PFSK-1 (cell line): Measurements from ENCODE around the gene SPATA31D1.

ENCODE experiments used
- FOXP2 ChIP-seq: optimal IDR thresholded peaks from 2 replicates; pipeline ENCODE3; 2011; ENCODE audit warnings: borderline replicate concordance, control low read depth, inconsistent platforms; ENCODE audit not compliant: insufficient read depth; ENCODE audit errors: extremely low read length, extremely low read depth
- POLR2AphosphoS5 ChIP-seq: IDR thresholded peaks from 2 replicates; pipeline ENCODE4 v1.6.1; 2012; ENCODE audit warnings: low read depth, mild to moderate bottlenecking, control low read depth, low read length, moderate library complexity
- REST ChIP-seq, 2 experiments: IDR thresholded peaks; 2 replicates each; pipeline versions ENCODE4 v1.6.1 to v1.8.0; 2011 to 2012; ENCODE audit warnings: low read depth in 2 of 2, low read length in 2 of 2, control low read depth in 1 of 2, inconsistent platforms in 1 of 2, mild to moderate bottlenecking in 1 of 2, moderate library complexity in 1 of 2; ENCODE audit not compliant: insufficient read depth in 1 of 2
- SIN3A ChIP-seq: IDR thresholded peaks from 2 replicates; pipeline ENCODE4 v1.6.1; 2012; ENCODE audit warnings: mild to moderate bottlenecking, low read length, moderate library complexity, borderline replicate concordance; ENCODE audit not compliant: insufficient read depth
- TAF1 ChIP-seq: IDR thresholded peaks from 2 replicates; pipeline ENCODE4 v1.6.1; 2012; ENCODE audit warnings: low read length, control low read depth, borderline replicate concordance; ENCODE audit not compliant: insufficient read depth

The SPATA31D1 gene

GRCh38 chr9:81979196-81979595, 9.4 kb upstream of the SPATA31D1 start:
- no peak for TF ChIP-seq REST (IDR thresholded peaks at IDR 0.05; ENCODE audit: insufficient read depth in 1 of 2, low read depth in 2 of 2, low read length in 2 of 2)

GRCh38 chr9:81980568-81980967, 8.0 kb upstream of the SPATA31D1 start:
- TF ChIP-seq FOXP2 (no peak), POLR2AphosphoS5 (no peak), SIN3A (no peak), REST (IDR thresholded peaks at IDR 0.05; ENCODE audit: insufficient read depth in 1 of 2, low read depth in 2 of 2, low read length in 2 of 2) (no peak), TAF1 (no peak)

- TF ChIP-seq FOXP2 = no peak
- no peak for TF ChIP-seq POLR2AphosphoS5
- TF ChIP-seq SIN3A = no peak
- TF ChIP-seq REST (IDR thresholded peaks at IDR 0.05; ENCODE audit: insufficient read depth in 1 of 2, low read depth in 2 of 2, low read length in 2 of 2) = no peak
- TF ChIP-seq TAF1 = no peak
These were observed 6.7 kb upstream of the SPATA31D1 start for GRCh38 chr9:81981883-81982282.

GRCh38 chr9:81984928-81985327, 3.6 kb upstream of the SPATA31D1 start:
- TF ChIP-seq TAF1 (no peak), FOXP2 (no peak), POLR2AphosphoS5 (no peak), SIN3A (no peak), REST (IDR thresholded peaks at IDR 0.05; ENCODE audit: insufficient read depth in 1 of 2, low read depth in 2 of 2, low read length in 2 of 2) (no peak)

GRCh38 chr9:81986051-81986450, 2.5 kb upstream of the SPATA31D1 start:
- no peak for TF ChIP-seq FOXP2
- TF ChIP-seq SIN3A = no peak
- TF ChIP-seq REST (IDR thresholded peaks at IDR 0.05; ENCODE audit: insufficient read depth in 1 of 2, low read depth in 2 of 2, low read length in 2 of 2) = no peak
- no peak for TF ChIP-seq POLR2AphosphoS5
- no peak for TF ChIP-seq TAF1
